ENCODE results near the gene EGFR.

Gene EGFR

GRCh38 chr7:55207436-55208125 lies 188.8 kb downstream of the EGFR start:
- Histone ChIP-seq H3K4me3 (ENCODE audit: low read length) (no peak overlapping the region), H3K27me3 (ENCODE audit: control insufficient read depth, insufficient read depth, low read length) (no peaks in the 10 kb centered on the region), H3K36me3 (ENCODE audit: control insufficient read depth, insufficient read depth, low read length) (peaks cover 14% of the 10 kb centered on the region), H3K9me3 (ENCODE audit: control insufficient read depth, low read length) (no peaks in the 10 kb centered on the region), H3K4me1 (ENCODE audit: control insufficient read depth, insufficient read depth, low read length) (no peaks in the 10 kb centered on the region), H3K9ac (ENCODE audit: low read length) (no peak overlapping the region)

DNA sequence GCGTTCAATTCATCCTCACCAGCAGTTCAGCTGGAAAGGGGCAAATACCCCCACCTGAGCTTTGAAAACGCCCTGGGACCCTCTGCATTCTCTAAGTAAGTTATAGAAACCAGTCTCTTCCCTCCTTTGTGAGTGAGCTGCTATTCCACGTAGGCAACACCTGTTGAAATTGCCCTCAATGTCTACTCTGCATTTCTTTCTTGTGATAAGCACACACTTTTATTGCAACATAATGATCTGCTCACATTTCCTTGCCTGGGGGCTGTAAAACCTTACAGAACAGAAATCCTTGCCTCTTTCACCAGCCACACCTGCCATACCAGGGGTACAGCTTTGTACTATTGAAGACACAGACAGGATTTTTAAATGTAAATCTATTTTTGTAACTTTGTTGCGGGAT lies 190.5 kb downstream of the EGFR start:
- H3K9me3 ChIP-seq (ENCODE audit: control insufficient read depth, low read length): no peaks in the 10 kb centered on the region
- H3K4me1 ChIP-seq (ENCODE audit: control insufficient read depth, insufficient read depth, low read length): no peaks in the 10 kb centered on the region
- H3K36me3 ChIP-seq (ENCODE audit: control insufficient read depth, insufficient read depth, low read length): peaks cover 10% of the 10 kb centered on the region

GRCh38 chr7:55210176-55210575 lies 191.4 kb downstream of the EGFR start:
- Histone ChIP-seq H3K27me3 (ENCODE audit: control insufficient read depth, insufficient read depth, low read length) (no peaks in the 10 kb centered on the region), H3K4me1 (ENCODE audit: control insufficient read depth, insufficient read depth, low read length) (no peaks in the 10 kb centered on the region), H3K9me3 (ENCODE audit: control insufficient read depth, low read length) (no peaks in the 10 kb centered on the region), H3K4me3 (ENCODE audit: low read length) (no peak overlapping the region), H3K9ac (ENCODE audit: low read length) (no peak overlapping the region), H3K36me3 (ENCODE audit: control insufficient read depth, insufficient read depth, low read length) (peaks cover 7% of the 10 kb centered on the region)

More for the DNA sequence above, 190.5 kb downstream of the EGFR start:
- Histone ChIP-seq H3K27me3 (ENCODE audit: control insufficient read depth, insufficient read depth, low read length) (no peaks in the 10 kb centered on the region), H3K9ac (ENCODE audit: low read length) (no peak overlapping the region), H3K4me3 (ENCODE audit: low read length) (no peak overlapping the region)

- Histone ChIP-seq H3K27me3 (ENCODE audit: control insufficient read depth, insufficient read depth, low read length) (no peaks in the 10 kb centered on the region), H3K36me3 (ENCODE audit: control insufficient read depth, insufficient read depth, low read length) (peaks cover 7% of the 10 kb centered on the region), H3K4me3 (ENCODE audit: low read length) (no peak overlapping the region), H3K9me3 (ENCODE audit: control insufficient read depth, low read length) (no peaks in the 10 kb centered on the region), H3K9ac (ENCODE audit: low read length) (no peak overlapping the region), H3K4me1 (ENCODE audit: control insufficient read depth, insufficient read depth, low read length) (no peaks in the 10 kb centered on the region)
Observed at GRCh38 chr7:55210716-55211115, 191.9 kb downstream of the EGFR start.

- H3K9ac ChIP-seq (ENCODE audit: low read length): no peak overlapping the region
Observed at GRCh38 chr7:55211726-55212125, 192.9 kb downstream of the EGFR start.

DNA sequence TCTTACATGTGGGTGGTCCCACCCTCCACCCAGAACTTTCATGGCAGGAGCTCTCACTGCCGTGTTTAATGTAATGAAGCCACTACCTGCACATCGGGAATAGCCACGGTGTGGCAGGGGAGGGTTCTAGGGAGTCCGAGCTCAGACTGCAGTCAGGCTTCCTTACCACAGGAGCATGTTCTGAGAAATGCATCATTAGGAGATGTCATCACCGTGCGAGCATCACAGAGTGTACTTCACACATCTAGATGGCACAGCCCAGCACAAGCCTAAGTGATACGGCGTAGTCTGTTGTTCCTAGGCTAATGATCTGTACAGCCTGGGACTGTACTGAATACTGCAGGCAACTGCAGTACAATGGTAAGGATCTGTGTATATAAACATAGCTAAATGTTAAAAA lies 193.4 kb downstream of the EGFR start:
- Histone ChIP-seq H3K9me3 (ENCODE audit: control insufficient read depth, low read length) (no peaks in the 10 kb centered on the region), H3K4me1 (ENCODE audit: control insufficient read depth, insufficient read depth, low read length) (no peaks in the 10 kb centered on the region), H3K27me3 (ENCODE audit: control insufficient read depth, insufficient read depth, low read length) (no peaks in the 10 kb centered on the region), H3K9ac (ENCODE audit: low read length) (no peak overlapping the region), H3K36me3 (ENCODE audit: control insufficient read depth, insufficient read depth, low read length) (no peaks in the 10 kb centered on the region), H3K4me3 (ENCODE audit: low read length) (no peak overlapping the region)

More at GRCh38 chr7:55211726-55212125, 192.9 kb downstream of the EGFR start:
- H3K36me3 ChIP-seq (ENCODE audit: control insufficient read depth, insufficient read depth, low read length): no peaks in the 10 kb centered on the region
- no peaks in the 10 kb centered on the region for H3K9me3 ChIP-seq (ENCODE audit: control insufficient read depth, low read length)
- no peak overlapping the region for H3K4me3 ChIP-seq (ENCODE audit: low read length)
- H3K4me1 ChIP-seq (ENCODE audit: control insufficient read depth, insufficient read depth, low read length): no peaks in the 10 kb centered on the region
- no peaks in the 10 kb centered on the region for H3K27me3 ChIP-seq (ENCODE audit: control insufficient read depth, insufficient read depth, low read length)

DNA sequence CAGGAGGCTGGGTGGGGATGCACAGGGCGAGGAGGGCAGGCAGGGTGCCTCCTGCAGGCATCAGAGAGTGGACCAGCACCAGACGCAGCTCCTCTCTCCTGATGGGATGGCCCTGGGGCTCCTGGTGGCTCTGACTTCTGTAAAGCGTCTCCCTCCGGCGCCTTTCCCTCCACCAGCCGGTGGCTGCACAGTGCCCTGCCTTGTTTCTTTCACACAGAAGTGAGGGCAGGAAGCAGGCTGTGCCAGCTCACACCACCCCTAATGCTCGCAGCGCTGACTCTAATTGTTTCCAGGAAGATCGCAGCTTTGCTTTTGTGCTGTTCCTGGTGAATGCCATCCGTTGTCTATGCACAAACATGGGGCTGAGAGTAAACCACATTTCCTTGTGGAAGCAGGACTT lies 194.0 kb downstream of the EGFR start:
- no peak overlapping the region for H3K9ac ChIP-seq (ENCODE audit: low read length)
- H3K27me3 ChIP-seq (ENCODE audit: control insufficient read depth, insufficient read depth, low read length): no peaks in the 10 kb centered on the region
- no peaks in the 10 kb centered on the region for H3K4me1 ChIP-seq (ENCODE audit: control insufficient read depth, insufficient read depth, low read length)
- no peaks in the 10 kb centered on the region for H3K9me3 ChIP-seq (ENCODE audit: control insufficient read depth, low read length)
- H3K36me3 ChIP-seq (ENCODE audit: control insufficient read depth, insufficient read depth, low read length): no peaks in the 10 kb centered on the region
- H3K4me3 ChIP-seq (ENCODE audit: low read length): no peak overlapping the region

- Histone ChIP-seq H3K4me1 (ENCODE audit: control insufficient read depth, insufficient read depth, low read length) (no peaks in the 10 kb centered on the region), H3K9ac (ENCODE audit: low read length) (no peak overlapping the region), H3K27me3 (ENCODE audit: control insufficient read depth, insufficient read depth, low read length) (no peaks in the 10 kb centered on the region), H3K4me3 (ENCODE audit: low read length) (no peak overlapping the region), H3K36me3 (ENCODE audit: control insufficient read depth, insufficient read depth, low read length) (no peaks in the 10 kb centered on the region), H3K9me3 (ENCODE audit: control insufficient read depth, low read length) (no peaks in the 10 kb centered on the region)
Observed at GRCh38 chr7:55214707-55215106, 195.9 kb downstream of the EGFR start.

- no peaks in the 10 kb centered on the region for H3K9me3 ChIP-seq (ENCODE audit: control insufficient read depth, low read length)
- H3K36me3 ChIP-seq (ENCODE audit: control insufficient read depth, insufficient read depth, low read length): no peaks in the 10 kb centered on the region
- H3K4me1 ChIP-seq (ENCODE audit: control insufficient read depth, insufficient read depth, low read length): no peaks in the 10 kb centered on the region
- H3K27me3 ChIP-seq (ENCODE audit: control insufficient read depth, insufficient read depth, low read length): no peaks in the 10 kb centered on the region
- no peak overlapping the region for H3K4me3 ChIP-seq (ENCODE audit: low read length)
- no peak overlapping the region for H3K9ac ChIP-seq (ENCODE audit: low read length)
Observed at GRCh38 chr7:55223023-55223422, 204.2 kb downstream of the EGFR start.

DNA sequence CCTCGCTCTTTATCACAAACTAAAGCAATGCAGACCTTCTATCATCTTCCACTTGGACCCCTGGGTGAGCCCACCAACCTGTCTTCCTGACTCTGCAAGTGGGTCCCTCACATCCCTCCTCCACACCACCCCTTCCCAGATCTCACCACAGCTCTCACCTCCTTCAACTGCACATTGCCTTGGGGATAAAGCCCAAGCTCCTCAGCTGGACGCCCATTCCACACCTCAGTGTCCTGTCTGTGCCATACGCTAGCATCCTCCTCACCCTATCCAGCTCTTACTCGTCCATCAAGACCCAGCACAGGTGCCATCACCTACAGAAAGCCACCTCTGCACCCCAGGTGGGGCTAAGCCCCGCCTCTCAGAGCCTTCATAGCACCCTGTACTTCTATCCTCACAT lies 205.3 kb downstream of the EGFR start:
- no peaks in the 10 kb centered on the region for H3K27me3 ChIP-seq (ENCODE audit: control insufficient read depth, insufficient read depth, low read length)
- H3K4me1 ChIP-seq (ENCODE audit: control insufficient read depth, insufficient read depth, low read length): no peaks in the 10 kb centered on the region
- no peak overlapping the region for H3K4me3 ChIP-seq (ENCODE audit: low read length)
- H3K9me3 ChIP-seq (ENCODE audit: control insufficient read depth, low read length): no peaks in the 10 kb centered on the region
- H3K36me3 ChIP-seq (ENCODE audit: control insufficient read depth, insufficient read depth, low read length): no peaks in the 10 kb centered on the region
- H3K9ac ChIP-seq (ENCODE audit: low read length): no peak overlapping the region

GRCh38 chr7:55224810-55225209 lies 206.0 kb downstream of the EGFR start:
- no peak overlapping the region for H3K4me3 ChIP-seq (ENCODE audit: low read length)
- H3K9me3 ChIP-seq (ENCODE audit: control insufficient read depth, low read length): no peaks in the 10 kb centered on the region
- H3K36me3 ChIP-seq (ENCODE audit: control insufficient read depth, insufficient read depth, low read length): no peaks in the 10 kb centered on the region
- no peak overlapping the region for H3K9ac ChIP-seq (ENCODE audit: low read length)
- H3K27me3 ChIP-seq (ENCODE audit: control insufficient read depth, insufficient read depth, low read length): no peaks in the 10 kb centered on the region
- no peaks in the 10 kb centered on the region for H3K4me1 ChIP-seq (ENCODE audit: control insufficient read depth, insufficient read depth, low read length)

GRCh38 chr7:55230014-55230413 lies 211.2 kb downstream of the EGFR start:
- no peak overlapping the region for H3K4me3 ChIP-seq (ENCODE audit: low read length)
- no peak overlapping the region for H3K9ac ChIP-seq (ENCODE audit: low read length)
- no peaks in the 10 kb centered on the region for H3K27me3 ChIP-seq (ENCODE audit: control insufficient read depth, insufficient read depth, low read length)
- no peaks in the 10 kb centered on the region for H3K36me3 ChIP-seq (ENCODE audit: control insufficient read depth, insufficient read depth, low read length)
- H3K9me3 ChIP-seq (ENCODE audit: control insufficient read depth, low read length): no peaks in the 10 kb centered on the region
- no peaks in the 10 kb centered on the region for H3K4me1 ChIP-seq (ENCODE audit: control insufficient read depth, insufficient read depth, low read length)

All from mucosa of stomach (tissue), 1 donor.